Left ventricle myocardium inferior (tissue), 1 donor: ENCODE data around the gene TFDP2. TPM values are rescaled to one million over a fixed set of nuclear protein-coding genes. Genes with fewer than 3 reads are reported as not detected.

Experiments used
- DNase-seq: peaks from one replicate; pipeline ENCODE4 v3.0.0-alpha.2; 2020
- H3K27ac ChIP-seq: fragments of 200-600 bp; replicated peaks from 2 replicates; pipeline ENCODE4 v1.8.0; 2021
- H3K27me3 ChIP-seq: fragments of 200-600 bp; 2 replicates; pipeline ENCODE4 v1.8.0; 2021; ENCODE audit warnings: low read depth
- H3K36me3 ChIP-seq: fragments of 200-600 bp; 2 replicates; pipeline ENCODE4 v1.8.0; 2021
- H3K4me1 ChIP-seq: fragments of 200-600 bp; 2 replicates; pipeline ENCODE4 v1.8.0; 2021
- H3K4me3 ChIP-seq: fragments of 200-600 bp; 2 replicates; pipeline ENCODE4 v1.8.0; 2021; ENCODE audit warnings: mild to moderate bottlenecking, moderate library complexity
- H3K9me3 ChIP-seq: fragments of 200-600 bp; replicated peaks from 2 replicates; pipeline ENCODE4 v1.8.0; 2021
- CTCF ChIP-seq: fragments of 200-600 bp; IDR thresholded peaks from 2 replicates; pipeline ENCODE4 v1.8.0; 2021; ENCODE audit warnings: antibody characterized with exemption, mild to moderate bottlenecking, borderline replicate concordance
- intact Hi-C: fragments of 100-400 bp; cut with micrococcal nuclease; formaldehyde crosslinking; loops from one replicate; pipeline ENCODE4 v1.11.0; 2022
- total RNA-seq: library from RNA; stranded (reverse); fragmentation: NEBNext Ultra II Directional; extraction: Animal tissue kit (Norgen Biotek cat#: 25700); gene quantifications from one replicate; pipeline ENCODE4 v1.2.1, GENCODE V29; 2021
- donor health status: DM: no; HTN: yes; CAD: no; lungs with severe emphysema.

TFDP2 gene
- total RNA-seq, 1 donor from 2014 or later, result 67.1 TPM

GRCh38 chr3:142134799-142135325, 14.5 kb downstream of the TFDP2 start:
- Histone ChIP-seq H3K9me3 (no peaks in the 10 kb centered on the region), H3K4me3 (no peak overlapping the region), H3K27ac (no peak overlapping the region), H3K27me3 (no peaks in the 10 kb centered on the region), H3K4me1 (no peaks in the 10 kb centered on the region), H3K36me3 (peaks cover 10% of the 10 kb centered on the region)
- TF ChIP-seq CTCF, result no peak
- no peak for DNase-seq
- intact Hi-C loops, result no loop called here

GRCh38 chr3:142129516-142130171, 19.7 kb downstream of the TFDP2 start:
- DNase-seq, result no peak
- intact Hi-C loops, result no loop called here
- no peak for TF ChIP-seq CTCF
- no peak overlapping the region for H3K4me3 ChIP-seq
- no peaks in the 10 kb centered on the region for H3K4me1 ChIP-seq
- peaks cover 4% of the 10 kb centered on the region for H3K36me3 ChIP-seq
- no peaks in the 10 kb centered on the region for H3K9me3 ChIP-seq
- no peak overlapping the region for H3K27ac ChIP-seq
- no peaks in the 10 kb centered on the region for H3K27me3 ChIP-seq

- intact Hi-C loops, result no loop called here
- Histone ChIP-seq H3K4me3 (no peak overlapping the region), H3K27me3 (no peaks in the 10 kb centered on the region), H3K27ac (no peak overlapping the region), H3K36me3 (peaks cover 4% of the 10 kb centered on the region), H3K4me1 (no peaks in the 10 kb centered on the region), H3K9me3 (no peaks in the 10 kb centered on the region)
- no peak for TF ChIP-seq CTCF
- no peak for DNase-seq
Measured at GRCh38 chr3:142127941-142128658, 21.2 kb downstream of the TFDP2 start.

GRCh38 chr3:142124243-142124642, 25.1 kb downstream of the TFDP2 start:
- no peak for TF ChIP-seq CTCF
- Histone ChIP-seq H3K4me1 (no peaks in the 10 kb centered on the region), H3K27ac (no peak overlapping the region), H3K9me3 (peaks cover 4% of the 10 kb centered on the region), H3K36me3 (no peaks in the 10 kb centered on the region), H3K4me3 (no peak overlapping the region), H3K27me3 (no peaks in the 10 kb centered on the region)
- DNase-seq, result no peak
- intact Hi-C loops, result no loop called here

GRCh38 chr3:142120707-142121106, 28.6 kb downstream of the TFDP2 start:
- Histone ChIP-seq H3K4me3 (no peak overlapping the region), H3K36me3 (no peaks in the 10 kb centered on the region), H3K27me3 (no peaks in the 10 kb centered on the region), H3K27ac (no peak overlapping the region), H3K9me3 (peaks cover 5% of the 10 kb centered on the region), H3K4me1 (no peaks in the 10 kb centered on the region)
- intact Hi-C loops, result no loop called here
- TF ChIP-seq CTCF, result no peak
- DNase-seq, result no peak
